Psoas muscle (tissue), 8 donors: ENCODE data around the gene GRB10. TPM values are rescaled to one million over a fixed set of nuclear protein-coding genes. Genes with fewer than 3 reads are reported as not detected.

Experiments used
- ATAC-seq, 4 donors: fragments of 200-7000 bp; cut with Tn5 transposase; one replicate each; pipeline ENCODE4 v1.9.1; 2020; ENCODE audit warnings: moderate library complexity in 3 of 4, mild to moderate bottlenecking in 2 of 4
- DNase-seq, 2 donors: peaks; one replicate each; pipeline ENCODE4 v3.0.0-alpha.2; 2020
- H3K27ac ChIP-seq: fragments of 200-600 bp; one replicate; pipeline ENCODE4 v1.8.0; 2022
- H3K27me3 ChIP-seq, 3 donors: fragments of 200-600 bp in 1 of 3; one replicate each; pipeline versions ENCODE4 v1.6.1 to v1.8.0; 2013 to 2022; ENCODE audit warnings: low read length in 2 of 3, mild to moderate bottlenecking in 2 of 3, moderate library complexity in 1 of 3; ENCODE audit not compliant: insufficient read depth in 3 of 3
- H3K36me3 ChIP-seq, 2 donors: fragments of 200-600 bp in 1 of 2; one replicate each; pipeline versions ENCODE4 v1.6.1 to v1.8.0; 2013 to 2022; ENCODE audit warnings: low read depth in 1 of 2, mild to moderate bottlenecking in 1 of 2, moderate library complexity in 1 of 2; ENCODE audit not compliant: insufficient read depth in 1 of 2
- H3K4me1 ChIP-seq: fragments of 200-600 bp; one replicate; pipeline ENCODE4 v1.8.0; 2022
- H3K4me3 ChIP-seq: fragments of 200-600 bp; one replicate; pipeline ENCODE4 v1.8.0; 2022; ENCODE audit warnings: mild to moderate bottlenecking
- H3K9me3 ChIP-seq: fragments of 200-600 bp; one replicate; pipeline ENCODE4 v1.8.0; 2022
- CTCF ChIP-seq: fragments of 200-600 bp; IDR thresholded peaks from one replicate; pipeline ENCODE4 v1.8.0; 2022; ENCODE audit warnings: antibody characterized with exemption
- WGBS, 3 donors: extraction: QIAGEN DNeasy Blood & Tissue Kit; methylation state at CpG; one replicate each; pipeline versions ENCODE4 v1.1.6 to v1.1.7; 2013; 5-methylcytosine and 5-hydroxymethylcytosine counted together
- intact Hi-C, 2 donors: fragments of 100-400 bp; cut with DNase I; formaldehyde crosslinking; loops; one replicate each; pipeline versions ENCODE4 v1.11.0 to v1.14.2; 2022
- polyA plus RNA-seq, 3 donors: library from polyadenylated mRNA; stranded (reverse); fragments of 200-250 nt; gene quantifications; one replicate each; pipeline ENCODE4 v1.2.3, GENCODE V29; 2013
- total RNA-seq, 4 donors: library from RNA; stranded (reverse); fragmentation: NEBNext Ultra II Directional in 2 of 4; extraction: Animal tissue kit (Norgen Biotek cat#: 25700) in 2 of 4; gene quantifications; one replicate each; pipeline versions ENCODE4 v1.2.1 to v1.2.4, GENCODE V29; 2021 to 2023
- donor health status: healthy with polysubstance abuse.
- donor health status: DM: no; HTN: no; CAD: no; lungs with moderate emphysema.
- donor health status: Bipolar disorder and iron deficiency.
- donor health status: healthy.
- donor health status: DM: yes; HTN: yes; CAD: no.
- donor health status: DM: no; HTN: no; CAD: no.
- donor health status: DM: no; HTN: no; CAD: no.
- donor health status: DM: yes; HTN: yes; CAD: no.

The GRB10 gene
- total and polyA plus RNA-seq, 7 donors = 25.8 to 72.7 (median 53.0) TPM

GRCh38 chr7:50663396-50664102, 119.1 kb downstream of the GRB10 start:
- peak overlapping the region; percentile 91 for H3K27ac ChIP-seq
- intact Hi-C loops = no loop called here
- no peak overlapping the region for H3K4me3 ChIP-seq
- peaks cover 82% of the 10 kb centered on the region for H3K4me1 ChIP-seq
- H3K9me3 ChIP-seq = no peaks in the 10 kb centered on the region
- H3K27me3 ChIP-seq = no peaks in the 10 kb centered on the region
- WGBS, 3 donors = 51 to 70% (median 51%) methylated on average over 8 of the region's 8 CpGs
- DNase-seq (no peak), ATAC-seq (no peak)
- H3K36me3 ChIP-seq = no peaks in the 10 kb centered on the region
- TF ChIP-seq CTCF = no peak

GRCh38 chr7:50662996-50663395, 119.7 kb downstream of the GRB10 start:
- no peak for TF ChIP-seq CTCF
- H3K4me3 ChIP-seq = no peak overlapping the region
- DNase-seq (no peak), ATAC-seq (no peak)
- peaks cover 82% of the 10 kb centered on the region for H3K4me1 ChIP-seq
- peak overlapping the region; percentile 91 for H3K27ac ChIP-seq
- 95 to 100% (median 96%) methylated on average over 2 of the region's 2 CpGs for WGBS, 3 donors
- H3K9me3 ChIP-seq = no peaks in the 10 kb centered on the region
- H3K27me3 ChIP-seq = no peaks in the 10 kb centered on the region
- H3K36me3 ChIP-seq = no peaks in the 10 kb centered on the region
- intact Hi-C loops = no loop called here

DNA sequence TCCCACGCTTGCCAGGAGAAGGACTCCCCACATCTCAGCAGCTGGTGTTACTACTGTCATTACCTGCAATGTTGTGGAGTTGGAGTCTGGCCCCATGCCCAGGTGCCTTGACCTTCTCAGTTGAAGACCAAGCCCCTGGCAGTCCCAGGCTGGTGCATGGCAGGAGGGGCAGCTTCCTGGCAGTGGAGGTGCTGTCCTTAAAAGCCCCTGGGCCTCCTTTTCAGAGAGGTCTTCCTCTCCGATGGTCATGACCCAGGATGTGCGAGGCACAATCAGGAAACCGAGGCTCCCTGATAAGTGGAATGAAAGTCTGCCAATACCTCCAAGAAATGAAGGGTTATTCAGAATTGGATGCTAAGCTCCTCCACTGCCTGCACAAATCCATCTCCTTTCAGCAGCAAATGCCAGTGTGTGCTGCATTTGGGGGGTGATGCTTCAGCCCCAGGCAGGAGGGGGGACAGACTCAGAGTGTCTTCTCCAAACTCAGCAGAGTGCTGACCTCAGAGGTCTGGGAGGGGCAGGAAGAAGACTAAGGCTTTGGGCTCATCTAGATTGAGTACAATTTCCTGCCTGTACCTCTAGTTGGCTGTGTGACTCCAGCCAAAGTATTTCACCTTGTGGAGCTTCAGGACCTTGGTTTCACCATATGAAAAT, 120.5 kb downstream of the GRB10 start:
- DNase-seq = no peak
- peak overlapping the region; percentile 91 for H3K27ac ChIP-seq
- peak in 1 of 4 donors; percentile 13 for ATAC-seq
- no peaks in the 10 kb centered on the region for H3K27me3 ChIP-seq
- H3K4me1 ChIP-seq = peaks cover 84% of the 10 kb centered on the region
- TF ChIP-seq CTCF = no peak
- no peaks in the 10 kb centered on the region for H3K36me3 ChIP-seq
- H3K9me3 ChIP-seq = no peaks in the 10 kb centered on the region
- intact Hi-C loops = no loop called here
- 33 to 56% (median 37%) methylated on average over 4 of the region's 4 CpGs for WGBS, 3 donors
- H3K4me3 ChIP-seq = no peak overlapping the region

- no peak for ATAC-seq
- 30 to 46% (median 41%) methylated on average over 9 of the region's 9 CpGs for WGBS, 3 donors
- intact Hi-C loops = no loop called here
Measured at GRCh38 chr7:50661345-50662040, 121.2 kb downstream of the GRB10 start.

More at GRCh38 chr7:50661345-50662040, 121.2 kb downstream of the GRB10 start:
- H3K27ac ChIP-seq = peak overlapping the region; percentile 91
- no peaks in the 10 kb centered on the region for H3K36me3 ChIP-seq
- no peak for DNase-seq
- H3K4me3 ChIP-seq = no peak overlapping the region
- TF ChIP-seq CTCF = no peak
- no peaks in the 10 kb centered on the region for H3K9me3 ChIP-seq
- no peaks in the 10 kb centered on the region for H3K27me3 ChIP-seq
- peaks cover 85% of the 10 kb centered on the region for H3K4me1 ChIP-seq
